Transverse colon (tissue), 4 donors: ENCODE data around the gene NKAIN2. TPM values are rescaled to one million over a fixed set of nuclear protein-coding genes. Genes with fewer than 3 reads are reported as not detected.
A peak's percentile ranks its signal among the peaks of the same experiment; 100 is the strongest.

ENCODE experiments used
- DNase-seq: peaks from one replicate; pipeline ENCODE4 v3.0.0-alpha.2; 2019
- H3K27ac ChIP-seq, 4 donors: fragments of 200-600 bp; sonication (generic); 2 replicates each; pipeline ENCODE4 v1.5.1; 2016 to 2018; ENCODE audit warnings: inconsistent platforms in 4 of 4
- H3K27me3 ChIP-seq: fragments of 200-600 bp; sonication (generic); 2 replicates; pipeline ENCODE4 v1.5.1; 2017; ENCODE audit warnings: inconsistent platforms
- H3K36me3 ChIP-seq, 4 donors: fragments of 200-600 bp; sonication (generic); 2 replicates each; pipeline ENCODE4 v1.5.1; 2017 to 2019; ENCODE audit warnings: inconsistent platforms in 4 of 4
- H3K4me1 ChIP-seq, 4 donors: fragments of 200-600 bp; sonication (generic); 2 replicates each; pipeline ENCODE4 v1.5.1; 2017 to 2020; ENCODE audit warnings: inconsistent platforms in 4 of 4
- H3K4me3 ChIP-seq, 4 donors: fragments of 200-600 bp; sonication (generic); 1 replicate in 1 of 4; 2 replicates in 3 of 4; pipeline versions ENCODE4 v1.5.1 to v1.6.1; 2017 to 2019; ENCODE audit warnings: inconsistent platforms in 4 of 4
- H3K9me3 ChIP-seq, 2 donors: fragments of 200-600 bp; sonication (generic); 2 replicates each; pipeline ENCODE4 v1.5.1; 2017 to 2019; ENCODE audit warnings: inconsistent platforms in 2 of 2
- EP300 ChIP-seq: sonication (generic); formaldehyde crosslinking; IDR thresholded peaks from one replicate; pipeline ENCODE4 v1.6.1; 2017; ENCODE audit warnings: antibody characterized with exemption, low read depth
- POLR2A ChIP-seq: fragments of 450-650 bp; IDR thresholded peaks from one replicate; pipeline ENCODE4 v1.6.1; 2016; ENCODE audit warnings: antibody characterized with exemption, mild to moderate bottlenecking, moderate library complexity
- POLR2AphosphoS5 ChIP-seq, 3 donors: sonication (generic); formaldehyde crosslinking; IDR thresholded peaks; one replicate each; pipeline ENCODE4 v1.6.1; 2016; ENCODE audit warnings: antibody characterized with exemption in 3 of 3
- WGBS, 2 donors: methylation state at CpG; one replicate each; pipeline ENCODE4 v1.1.5; 2018; ENCODE audit warnings: low coverage in 1 of 2; 5-methylcytosine and 5-hydroxymethylcytosine counted together
- in situ Hi-C, 4 donors: fragments of 200-750 bp; cut with MboI; loops; one replicate each; pipeline versions ENCODE4 v1.15.0 to v1.15.1; 2017; ENCODE audit warnings: low sequenced_read_pairs in 3 of 4, low pct_ligation_motif_present in 1 of 4, low pct_unique_long_range_greater_than_20kb in 1 of 4
- intact Hi-C: fragments of 100-400 bp; cut with DNase I; formaldehyde crosslinking; loops from one replicate; pipeline ENCODE4 v1.15.1; 2023; ENCODE audit warnings: low total_unique reads
- total RNA-seq, 4 donors: library from RNA; depleted of rRNA; stranded (reverse); fragments of >200 nt; gene quantifications; one replicate each; pipeline ENCODE4 v1.1.0, GENCODE V29; 2016
- TF ChIP-seq, protein P1 (sequence below), 5 experiments: fragments of 200-600 bp in 3 of 5; fragments of 450-650 bp in 2 of 5; sonication (generic) in 3 of 5; IDR thresholded peaks; 1 replicate in 2 of 5; 2 replicates in 3 of 5; pipeline ENCODE4 v1.5.1; 2016 to 2017; ENCODE audit warnings: antibody characterized with exemption in 5 of 5, inconsistent platforms in 3 of 5, mild to moderate bottlenecking in 2 of 5, moderate library complexity in 1 of 5

Gene NKAIN2
- total RNA-seq, 4 donors from 2014 or later = 0.32 TPM; not detected in 3

- no peaks in the 10 kb centered on the region for H3K4me1 ChIP-seq
- no peak overlapping the region for H3K4me3 ChIP-seq
- TF ChIP-seq EP300 = no peak
- TF ChIP-seq, protein P1, sequence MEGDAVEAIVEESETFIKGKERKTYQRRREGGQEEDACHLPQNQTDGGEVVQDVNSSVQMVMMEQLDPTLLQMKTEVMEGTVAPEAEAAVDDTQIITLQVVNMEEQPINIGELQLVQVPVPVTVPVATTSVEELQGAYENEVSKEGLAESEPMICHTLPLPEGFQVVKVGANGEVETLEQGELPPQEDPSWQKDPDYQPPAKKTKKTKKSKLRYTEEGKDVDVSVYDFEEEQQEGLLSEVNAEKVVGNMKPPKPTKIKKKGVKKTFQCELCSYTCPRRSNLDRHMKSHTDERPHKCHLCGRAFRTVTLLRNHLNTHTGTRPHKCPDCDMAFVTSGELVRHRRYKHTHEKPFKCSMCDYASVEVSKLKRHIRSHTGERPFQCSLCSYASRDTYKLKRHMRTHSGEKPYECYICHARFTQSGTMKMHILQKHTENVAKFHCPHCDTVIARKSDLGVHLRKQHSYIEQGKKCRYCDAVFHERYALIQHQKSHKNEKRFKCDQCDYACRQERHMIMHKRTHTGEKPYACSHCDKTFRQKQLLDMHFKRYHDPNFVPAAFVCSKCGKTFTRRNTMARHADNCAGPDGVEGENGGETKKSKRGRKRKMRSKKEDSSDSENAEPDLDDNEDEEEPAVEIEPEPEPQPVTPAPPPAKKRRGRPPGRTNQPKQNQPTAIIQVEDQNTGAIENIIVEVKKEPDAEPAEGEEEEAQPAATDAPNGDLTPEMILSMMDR (IDR thresholded peaks at IDR 0.05) = no peak
- no peak for TF ChIP-seq POLR2A
- no peak for TF ChIP-seq POLR2AphosphoS5 (IDR thresholded peaks at IDR 0.05)
- no peaks in the 10 kb centered on the region for H3K27me3 ChIP-seq
- no peak overlapping the region for H3K27ac ChIP-seq
- no peaks in the 10 kb centered on the region for H3K36me3 ChIP-seq
- no peaks in the 10 kb centered on the region for H3K9me3 ChIP-seq
- no peak for DNase-seq
- in situ Hi-C loops = no loop called here
- 94% methylated on average over 4 of the region's 4 CpGs; no CpG with 5 or more reads in 1 of the 2 donors for WGBS, 2 donors
- intact Hi-C loops = no loop called here
Observed at GRCh38 chr6:123953920-123954319, 150.3 kb downstream of the NKAIN2 start.

- H3K27me3 ChIP-seq = no peaks in the 10 kb centered on the region
Observed at GRCh38 chr6:123956492-123957139, 153.0 kb downstream of the NKAIN2 start.

DNA sequence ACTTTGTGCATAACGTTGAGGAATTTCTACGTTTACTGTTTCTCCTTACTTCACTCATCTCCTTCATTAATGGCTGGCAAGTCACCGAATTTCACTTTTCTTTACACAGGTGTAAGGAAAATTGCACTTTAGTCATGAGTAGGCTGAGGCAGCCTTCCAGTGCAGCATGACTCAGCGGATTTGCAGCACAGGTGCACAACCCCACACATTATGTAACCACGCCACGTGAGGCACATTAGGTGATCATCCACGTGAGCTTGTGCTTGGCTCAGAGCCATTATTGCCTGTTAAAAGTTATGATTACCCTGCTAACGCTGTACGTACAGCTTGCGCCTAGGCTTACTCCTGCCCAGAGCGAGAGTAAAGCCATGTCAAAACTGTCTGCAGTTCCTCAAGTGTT is 158.8 kb downstream of the NKAIN2 start:
- TF ChIP-seq POLR2A (no peak), POLR2AphosphoS5 (IDR thresholded peaks at IDR 0.05) (no peak), EP300 (no peak)
- TF ChIP-seq, protein P1 (IDR thresholded peaks at IDR 0.05) = no peak
- 44 to 54% methylated on average over 7 to 11 of the region's 11 CpGs for WGBS, 2 donors
- in situ Hi-C loops (no loop called here), intact Hi-C loops (no loop called here)
- Histone ChIP-seq H3K27ac (no peak overlapping the region), H3K36me3 (no peaks in the 10 kb centered on the region), H3K27me3 (no peaks in the 10 kb centered on the region), H3K4me3 (no peak overlapping the region), H3K4me1 (no peaks in the 10 kb centered on the region), H3K9me3 (no peaks in the 10 kb centered on the region)
- peak; percentile 53 for DNase-seq

More at GRCh38 chr6:123956492-123957139, 153.0 kb downstream of the NKAIN2 start:
- H3K4me1 ChIP-seq = no peaks in the 10 kb centered on the region
- no peak for DNase-seq
- H3K27ac ChIP-seq = no peak overlapping the region
- H3K36me3 ChIP-seq = no peaks in the 10 kb centered on the region
- in situ Hi-C loops = no loop called here
- intact Hi-C loops = no loop called here
- WGBS, 2 donors = 77 to 82% methylated on average over 4 to 5 of the region's 5 CpGs
- TF ChIP-seq POLR2AphosphoS5 (IDR thresholded peaks at IDR 0.05) (no peak), POLR2A (no peak), EP300 (no peak)
- TF ChIP-seq, protein P1 (IDR thresholded peaks at IDR 0.05) = no peak
- no peaks in the 10 kb centered on the region for H3K9me3 ChIP-seq
- no peak overlapping the region for H3K4me3 ChIP-seq

- in situ Hi-C loops (no loop called here), intact Hi-C loops (no loop called here)
- 64 to 69% methylated on average over 3 to 4 of the region's 4 CpGs for WGBS, 2 donors
- no peaks in the 10 kb centered on the region for H3K4me1 ChIP-seq
- no peaks in the 10 kb centered on the region for H3K27me3 ChIP-seq
- H3K36me3 ChIP-seq = no peaks in the 10 kb centered on the region
- H3K27ac ChIP-seq = no peak overlapping the region
- no peak overlapping the region for H3K4me3 ChIP-seq
- DNase-seq = no peak
- TF ChIP-seq, protein P1 (IDR thresholded peaks at IDR 0.05) = no peak
- no peak for TF ChIP-seq POLR2A
- no peak for TF ChIP-seq POLR2AphosphoS5 (IDR thresholded peaks at IDR 0.05)
- TF ChIP-seq EP300 = no peak
- H3K9me3 ChIP-seq = no peaks in the 10 kb centered on the region
Observed at GRCh38 chr6:123965894-123966293, 162.2 kb downstream of the NKAIN2 start.
